Keratinocyte (primary cell): ENCODE data around the gene FHIT. TPM values are rescaled to one million over a fixed set of nuclear protein-coding genes. Genes with fewer than 3 reads are reported as not detected.

Source experiments
- DNase-seq: peaks from one replicate; pipeline ENCODE4 v3.0.0-alpha.2; 2011; ENCODE audit warnings: low read depth, missing footprints, low spot score
- FAIRE-seq: peaks from 2 replicates; lab custom pipeline; 2011; peaks lifted over from hg19 to GRCh38; lab: Jason Lieb, UNC
- H2AFZ ChIP-seq: 2 replicates; pipeline ENCODE4 v1.6.0; 2012; ENCODE audit warnings: low read length, control low read depth, inconsistent platforms; ENCODE audit not compliant: control insufficient read depth
- H3K27ac ChIP-seq: 2 replicates; pipeline ENCODE4 v1.5.1; 2011; ENCODE audit warnings: low read length; ENCODE audit not compliant: control insufficient read depth, insufficient read depth
- H3K27me3 ChIP-seq: 3 replicates; pipeline ENCODE4 v1.6.0; 2011; ENCODE audit warnings: low read length; ENCODE audit not compliant: control insufficient read depth, insufficient read depth; ENCODE audit errors: extremely low read depth
- H3K36me3 ChIP-seq, 2 experiments: 2 replicates in 1 of 2; 3 replicates in 1 of 2; pipeline ENCODE4 v1.5.1; 2011; ENCODE audit warnings: low read length in 2 of 2, mild to moderate bottlenecking in 1 of 2; ENCODE audit not compliant: control insufficient read depth in 2 of 2, insufficient read depth in 2 of 2; ENCODE audit errors: extremely low read depth in 1 of 2
- H3K4me1 ChIP-seq: 3 replicates; pipeline ENCODE4 v1.5.1; 2011; ENCODE audit warnings: low read length; ENCODE audit not compliant: control insufficient read depth, insufficient read depth; ENCODE audit errors: extremely low read depth
- H3K4me2 ChIP-seq: 3 replicates; pipeline ENCODE4 v1.6.0; 2011; ENCODE audit warnings: low read depth, low read length; ENCODE audit not compliant: control insufficient read depth, insufficient read depth; ENCODE audit errors: extremely low read depth
- H3K4me3 ChIP-seq, 3 experiments: fragments of 200-600 bp in 1 of 3; sonication (generic) in 1 of 3; 2 replicates in 2 of 3; 3 replicates in 1 of 3; pipeline ENCODE4 v1.5.1; 2011 to 2016; ENCODE audit warnings: low read length in 3 of 3, mild to moderate bottlenecking in 3 of 3, control low read depth in 2 of 3, inconsistent platforms in 1 of 3, low read depth in 1 of 3, mixed read lengths in 1 of 3, mixed run types in 1 of 3, moderate library complexity in 1 of 3; ENCODE audit not compliant: control insufficient read depth in 2 of 3, insufficient read depth in 2 of 3; ENCODE audit errors: extremely low read depth in 1 of 3
- H3K79me2 ChIP-seq: 2 replicates; pipeline ENCODE4 v1.6.0; 2012; ENCODE audit warnings: low read length; ENCODE audit not compliant: control insufficient read depth, insufficient read depth
- H3K9ac ChIP-seq: 3 replicates; pipeline ENCODE4 v1.6.0; 2011; ENCODE audit warnings: low read length; ENCODE audit not compliant: control insufficient read depth, insufficient read depth; ENCODE audit errors: extremely low read depth
- H3K9me1 ChIP-seq: 3 replicates; pipeline ENCODE4 v1.6.0; 2011; ENCODE audit warnings: low read length; ENCODE audit not compliant: control insufficient read depth, insufficient read depth; ENCODE audit errors: extremely low read depth
- H3K9me3 ChIP-seq: 2 replicates; pipeline ENCODE4 v1.5.1; 2012; ENCODE audit warnings: low read depth, low read length; ENCODE audit not compliant: control insufficient read depth
- H4K20me1 ChIP-seq: 3 replicates; pipeline ENCODE4 v1.6.0; 2011; ENCODE audit warnings: low read length; ENCODE audit not compliant: control insufficient read depth, insufficient read depth; ENCODE audit errors: extremely low read depth
- CTCF ChIP-seq, 3 experiments: IDR thresholded peaks in 1 of 3; conservative IDR thresholded peaks in 1 of 3; optimal IDR thresholded peaks in 1 of 3; 2 replicates in 2 of 3; 3 replicates in 1 of 3; pipeline versions ENCODE3 to v1.5.1; 2011; ENCODE audit warnings: low read length in 3 of 3, mild to moderate bottlenecking in 3 of 3, moderate library complexity in 2 of 3, control low read depth in 1 of 3, inconsistent platforms in 1 of 3; ENCODE audit not compliant: insufficient read depth in 2 of 3; ENCODE audit errors: extremely low read depth in 1 of 3
- EZH2 ChIP-seq: IDR thresholded peaks from one replicate; pipeline ENCODE4 v1.6.1; 2012; ENCODE audit warnings: inconsistent platforms, mild to moderate bottlenecking, low read length, moderate library complexity
- dilution Hi-C: fragments of 300-500 bp; cut with MboI; formaldehyde crosslinking; loops from one replicate; pipeline ENCODE4 v1.7.0; 2020; ENCODE audit warnings: low sequenced_read_pairs; ENCODE audit not compliant: extremely low pct_ligation_motif_present
- polyA plus RNA-seq, 5 experiments: library from polyadenylated mRNA; depleted of rRNA in 3 of 5; stranded (reverse) in 3 of 5; stranded (forward) in 1 of 5; unstranded in 1 of 5; fragments of >200 nt; gene quantifications; 1 replicate in 1 of 5; 2 replicates in 3 of 5; 3 replicates in 1 of 5; pipeline versions ENCODE4 v1.2.1 to v1.2.3, GENCODE V29; 2011 to 2012; ENCODE audit warnings: missing spikeins in 2 of 5, low read depth in 1 of 5, low replicate concordance in 1 of 5

The FHIT gene
- polyA plus RNA-seq, 1 donor (not counting 4 experiments of a cell fraction or from before 2014, with no cell fraction given) = 2.2 TPM

- H3K79me2 ChIP-seq = no peaks in the 10 kb centered on the region
Measured at GRCh38 chr3:59802045-59802444, 1449.2 kb downstream of the FHIT start.

GRCh38 chr3:59800481-59800880, 1450.8 kb downstream of the FHIT start:
- DNase-seq = no peak
- no peak for FAIRE-seq
- Histone ChIP-seq H3K9me1 (no peaks in the 10 kb centered on the region), H3K27me3 (no peaks in the 10 kb centered on the region), H2AFZ (no peak overlapping the region), H3K4me2 (no peak overlapping the region), H3K9ac (no peak overlapping the region), H3K36me3 (no peaks in the 10 kb centered on the region), H3K79me2 (no peaks in the 10 kb centered on the region), H3K27ac (no peak overlapping the region), H3K4me3 (no peak overlapping the region), H3K4me1 (no peaks in the 10 kb centered on the region), H4K20me1 (no peaks in the 10 kb centered on the region), H3K9me3 (no peaks in the 10 kb centered on the region)
- dilution Hi-C loops = no loop called here
- TF ChIP-seq EZH2 (no peak), CTCF (optimal IDR thresholded peaks at IDR 0.05 in 1 of 3, IDR thresholded peaks at IDR 0.05 in 1 of 3, conservative IDR thresholded peaks at IDR 0.05 in 1 of 3; ENCODE audit: extremely low read depth in 1 of 3, insufficient read depth in 2 of 3, low read length in 3 of 3) (no peak)

More at GRCh38 chr3:59802045-59802444, 1449.2 kb downstream of the FHIT start:
- Histone ChIP-seq H3K36me3 (no peaks in the 10 kb centered on the region), H4K20me1 (no peaks in the 10 kb centered on the region), H3K4me1 (no peaks in the 10 kb centered on the region), H3K9me3 (no peaks in the 10 kb centered on the region), H3K27ac (no peak overlapping the region), H3K9me1 (no peaks in the 10 kb centered on the region), H3K27me3 (no peaks in the 10 kb centered on the region), H2AFZ (no peak overlapping the region), H3K4me3 (no peak overlapping the region), H3K9ac (no peak overlapping the region), H3K4me2 (no peak overlapping the region)
- FAIRE-seq (no peak), DNase-seq (no peak)
- TF ChIP-seq CTCF (optimal IDR thresholded peaks at IDR 0.05 in 1 of 3, IDR thresholded peaks at IDR 0.05 in 1 of 3, conservative IDR thresholded peaks at IDR 0.05 in 1 of 3; ENCODE audit: extremely low read depth in 1 of 3, insufficient read depth in 2 of 3, low read length in 3 of 3) (no peak), EZH2 (no peak)
- dilution Hi-C loops = no loop called here
